Measurements from ENCODE around the gene SSTR1.

SSTR1 gene

DNA sequence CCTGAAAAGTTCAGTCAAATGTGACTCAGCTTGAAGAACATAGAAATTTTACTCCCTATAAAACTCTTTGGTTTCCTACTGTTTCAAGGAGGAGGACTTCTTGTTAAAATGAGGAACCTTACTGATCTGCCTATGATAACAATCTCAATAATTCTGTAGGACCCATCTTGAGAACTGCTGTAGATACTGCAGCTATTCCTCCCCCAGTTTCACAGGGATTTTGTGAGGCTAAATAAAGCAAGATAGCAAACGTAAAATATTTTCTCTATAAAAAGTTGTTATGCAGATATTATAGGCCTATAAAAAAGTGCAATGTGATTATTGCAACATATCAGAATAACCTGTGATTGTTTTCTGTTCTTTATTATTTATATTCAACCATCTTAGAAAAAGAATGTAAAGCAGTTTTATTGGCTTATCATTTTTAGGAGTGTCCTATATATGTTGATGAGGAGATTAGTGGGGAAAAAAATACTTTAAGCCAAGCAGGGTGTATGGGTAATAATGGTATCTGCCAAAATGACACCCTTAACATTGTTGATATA lies 36.1 kb downstream of the SSTR1 start:
- no peak for DNase-seq

DNA sequence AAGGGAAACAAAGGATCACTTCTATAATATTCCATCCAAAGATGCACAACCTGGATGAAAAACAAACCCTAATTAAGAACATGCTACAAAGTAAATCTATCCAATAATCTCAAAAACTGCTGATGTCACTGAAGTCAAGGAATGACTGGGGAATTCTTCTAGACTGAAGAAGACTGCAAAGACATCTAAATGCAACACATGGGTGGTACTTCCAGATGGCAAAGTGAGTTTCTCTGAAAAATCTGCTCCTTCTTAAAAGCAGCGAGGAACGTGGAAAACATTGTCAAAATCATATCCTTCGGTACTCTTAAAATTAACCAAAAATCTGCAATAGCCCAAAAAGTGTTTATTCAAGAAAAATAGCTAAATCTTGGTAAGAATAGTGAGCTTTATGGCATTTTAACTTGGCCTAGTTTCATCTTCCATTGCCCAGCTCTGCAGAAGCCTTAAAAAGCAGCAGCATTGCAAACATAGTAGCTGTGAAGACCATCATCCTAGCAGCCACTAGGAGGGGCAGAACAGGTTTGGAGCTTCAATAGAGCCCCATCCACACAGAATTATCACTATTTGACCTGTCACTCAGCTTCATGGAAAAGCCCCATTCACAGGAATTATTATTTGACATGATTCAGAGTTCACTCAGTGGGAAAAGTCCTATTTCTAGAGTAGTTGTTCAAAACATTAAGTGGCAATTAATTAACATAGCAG lies 40.8 kb downstream of the SSTR1 start:
- no peak for DNase-seq

DNA sequence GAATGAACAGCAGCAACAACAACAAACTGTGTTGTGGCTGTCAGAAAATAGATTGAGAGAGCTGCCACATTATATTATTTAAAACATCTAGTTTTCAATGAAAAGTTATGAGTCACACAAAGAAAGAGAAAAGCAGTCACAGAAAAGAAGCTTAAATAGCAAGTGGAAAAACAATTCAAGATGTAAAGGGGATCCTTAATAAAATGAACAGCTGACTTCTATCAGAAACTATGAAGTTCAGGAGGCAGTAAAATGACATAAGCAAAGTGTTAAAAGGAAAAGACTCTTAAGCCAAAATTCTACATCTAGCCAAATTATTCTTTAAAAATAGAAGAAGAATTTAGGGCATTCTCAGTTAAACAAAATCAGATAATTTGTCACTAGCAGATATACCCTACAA lies 42.6 kb downstream of the SSTR1 start:
- no peak for DNase-seq

DNA sequence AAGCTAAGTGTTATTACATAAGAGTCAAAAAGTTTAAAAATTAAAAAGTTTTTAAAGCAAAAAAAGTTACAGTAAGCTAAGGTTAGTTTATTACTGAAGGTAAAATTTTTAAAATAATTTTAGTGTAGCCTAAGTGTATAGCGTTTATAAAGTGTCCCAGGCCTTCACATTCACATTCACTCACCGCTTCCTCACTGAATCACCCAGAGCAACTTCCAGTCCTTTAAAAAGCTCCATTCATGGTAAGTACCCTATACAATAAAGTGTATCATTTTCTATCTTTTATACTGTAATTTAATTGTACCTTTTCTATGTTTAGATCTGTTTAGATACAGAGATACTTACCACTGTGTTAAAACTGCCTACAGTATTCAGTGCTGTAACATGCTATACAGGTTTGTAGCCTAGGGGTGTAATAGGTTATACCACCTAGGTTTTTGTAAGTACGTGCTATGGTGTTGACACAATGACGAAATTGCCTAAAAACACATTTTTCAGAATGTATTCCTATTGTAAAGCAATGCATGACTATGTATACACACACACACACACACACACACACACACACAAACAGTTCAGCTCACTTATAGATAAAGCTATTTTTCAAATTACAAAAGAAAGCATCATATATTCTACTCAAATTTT lies 44.5 kb downstream of the SSTR1 start:
- DNase-seq, result no peak

DNA sequence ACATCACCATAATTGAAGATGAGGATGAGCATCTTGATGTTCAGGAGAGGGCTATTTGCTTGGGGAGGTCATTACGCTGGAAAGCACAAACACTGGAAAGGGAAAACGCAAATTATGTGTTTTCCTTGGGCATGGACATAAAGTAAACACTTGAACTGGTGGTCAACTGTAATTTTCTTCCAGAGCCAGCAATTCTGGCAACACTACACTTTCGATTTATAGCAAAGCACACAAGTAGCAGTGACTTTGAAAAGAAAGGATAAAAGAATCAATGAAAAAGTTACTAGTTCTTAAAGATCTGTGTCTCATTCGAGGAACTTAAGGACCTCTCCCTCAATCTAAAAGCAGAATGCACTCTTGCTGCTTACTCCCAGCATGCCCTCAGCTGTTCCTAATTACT lies 46.0 kb downstream of the SSTR1 start:
- no peak for DNase-seq

DNA sequence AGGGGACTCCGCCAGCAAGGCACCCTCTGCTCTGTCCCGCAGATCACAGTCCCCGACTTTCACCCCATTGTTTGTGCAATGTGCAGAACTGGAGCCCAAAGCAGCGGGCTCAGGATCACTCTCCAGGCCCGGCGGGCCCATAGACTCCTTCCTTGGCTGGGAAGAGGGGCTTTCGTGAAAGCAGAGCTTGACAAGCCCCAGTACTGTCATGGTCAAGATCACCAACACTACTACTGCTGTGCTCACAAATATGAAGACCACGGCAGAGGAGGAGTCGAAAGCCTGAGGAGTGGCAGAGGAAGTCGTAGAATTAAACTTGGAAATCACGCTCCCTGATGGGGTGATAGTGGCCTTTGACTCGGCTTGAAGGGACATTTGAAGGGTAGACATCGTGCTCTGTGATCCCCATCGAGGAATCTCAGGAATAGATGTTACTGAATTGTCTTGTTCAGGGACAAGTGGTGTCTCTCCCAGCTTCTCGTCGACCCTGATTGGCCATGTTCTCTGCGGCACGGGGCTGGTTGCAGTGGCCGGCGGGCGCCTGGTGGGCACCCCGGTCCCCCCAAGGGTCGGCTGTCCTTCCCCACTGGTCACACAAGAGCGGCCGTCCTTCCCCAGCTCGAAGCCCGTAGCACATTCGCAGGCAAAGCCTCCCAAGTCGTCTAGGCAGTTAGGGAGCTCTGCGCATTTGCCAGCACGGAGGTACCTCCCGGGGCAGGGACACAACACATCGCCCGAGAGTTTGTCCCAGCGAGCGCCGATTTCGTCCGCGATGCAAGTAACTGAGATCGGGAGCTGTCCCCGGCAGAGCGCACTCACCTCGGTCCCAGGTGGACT lies 47.1 kb downstream of the SSTR1 start:
- DNase-seq, result no peak

DNA sequence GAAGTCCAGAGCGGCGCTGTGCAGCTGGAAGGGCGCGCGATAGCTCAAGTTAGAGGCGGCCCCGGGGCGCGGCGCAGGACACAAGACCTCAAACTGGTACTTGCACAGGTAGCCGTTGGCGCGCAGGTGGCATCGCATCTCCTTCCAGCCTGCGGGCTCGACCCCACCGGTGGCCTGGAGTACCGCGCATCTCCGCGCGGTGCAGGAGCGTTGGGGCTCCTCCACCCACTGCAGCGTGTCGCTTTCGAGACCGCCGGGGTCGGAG lies 47.6 kb downstream of the SSTR1 start:
- no peak for DNase-seq

DNA sequence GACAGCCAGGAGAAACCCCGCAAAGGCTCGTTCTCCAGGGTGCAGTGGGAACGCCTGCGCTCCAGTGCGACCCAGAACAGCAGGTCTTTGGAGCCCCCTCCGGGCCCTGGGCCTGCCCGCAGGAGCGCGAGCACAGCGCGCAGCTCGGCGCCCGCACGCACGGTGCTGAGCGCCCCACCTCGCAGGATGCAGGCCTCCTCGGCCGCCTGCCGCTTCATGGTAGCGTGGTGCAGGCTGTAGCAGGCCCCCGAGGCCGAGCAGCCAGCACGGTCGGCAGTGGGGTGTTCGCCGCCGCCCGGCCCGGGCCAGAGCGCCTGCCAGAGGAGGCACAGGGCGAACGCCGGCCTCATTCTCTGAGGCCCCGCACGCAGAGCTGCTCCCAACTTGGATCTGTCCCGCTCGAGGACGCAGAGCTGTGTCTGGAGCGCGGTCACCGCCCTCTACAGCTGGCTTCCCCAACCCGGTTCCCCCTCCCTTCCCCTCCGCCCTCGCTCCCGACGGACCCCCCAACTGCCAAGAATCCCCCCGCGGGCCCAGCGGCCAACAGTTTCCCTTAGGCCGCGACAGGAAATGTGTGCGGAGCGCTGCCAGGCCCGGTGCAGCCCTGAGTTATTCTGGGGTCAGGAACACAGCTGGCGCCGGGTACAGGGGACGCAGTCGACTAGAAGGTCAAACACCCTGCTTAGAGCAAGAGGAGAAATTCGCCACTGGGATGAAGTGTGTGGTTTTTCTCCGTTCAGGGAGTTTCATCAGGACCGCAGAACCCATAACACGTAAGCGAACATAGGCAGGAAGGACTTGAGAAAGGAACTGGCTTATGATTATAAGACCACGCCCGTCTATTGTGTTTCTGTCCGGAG lies 48.2 kb downstream of the SSTR1 start, which contains the start of gene CLEC14A:
Gene CLEC14A (minus strand): TSS at position 421 of the 860 bp plus-strand sequence. CDS start 71 bp downstream, at position 350.
- no peak for DNase-seq

DNA sequence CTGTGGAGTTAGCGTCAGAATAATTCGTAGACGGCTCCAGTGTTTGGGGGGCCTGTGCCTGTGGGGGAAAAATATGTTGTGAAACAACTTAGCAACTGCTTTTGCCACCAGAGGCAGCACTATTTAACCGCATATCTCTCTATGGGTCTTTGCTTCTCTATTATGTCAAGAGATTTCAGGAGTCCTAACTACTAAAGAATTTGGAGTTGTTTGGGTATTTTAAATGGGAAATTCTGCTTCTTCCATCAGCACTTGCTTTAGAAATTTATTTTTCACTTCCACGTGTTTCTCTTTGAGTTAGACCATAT lies 48.8 kb downstream of the SSTR1 start:
- no peak for DNase-seq

DNA sequence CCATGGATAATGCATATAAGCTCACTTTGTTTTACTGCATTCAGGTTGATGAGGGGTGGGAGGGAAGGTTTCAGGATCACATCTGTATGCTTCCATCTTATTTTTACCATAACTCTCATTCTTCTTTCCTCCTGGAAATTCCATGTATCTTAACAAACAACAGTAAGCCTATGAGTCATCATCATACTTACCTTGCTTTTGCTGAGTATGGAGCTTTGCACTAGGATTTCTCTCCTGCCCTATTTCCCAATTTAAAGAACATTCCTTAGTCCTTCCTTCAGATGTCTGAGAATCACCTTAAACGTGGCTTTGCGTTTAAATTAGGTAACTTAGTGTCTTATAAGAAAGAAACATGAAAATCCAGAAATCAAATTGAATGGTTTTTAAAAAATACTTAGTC lies 49.8 kb downstream of the SSTR1 start:
- DNase-seq, result no peak

DNA sequence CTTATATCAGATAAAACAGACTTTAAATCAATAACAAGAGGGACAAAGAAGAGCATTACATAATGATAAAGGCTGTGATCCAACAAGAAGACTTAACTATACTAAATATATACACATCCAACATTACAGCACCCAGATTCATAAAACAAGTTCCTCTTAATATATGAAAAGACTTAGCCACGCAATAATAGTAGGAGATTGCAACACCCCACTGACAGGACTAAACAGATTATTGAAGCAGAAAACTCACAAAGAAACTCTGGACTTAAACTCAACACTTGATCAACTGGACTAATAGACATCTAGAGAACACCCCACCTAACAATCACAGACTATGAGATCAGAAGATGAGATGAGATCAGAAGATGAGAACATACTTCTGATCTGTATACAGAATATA lies 53.9 kb downstream of the SSTR1 start:
- DNase-seq, result no peak

All from stimulated activated naive CD4-positive, alpha-beta T cell treated with Interleukin-2 at 50 U/mL for 16 hours (primary cell).